H9 (cell line): ENCODE measurements around the gene PCSK6. TPM values are rescaled to one million over a fixed set of nuclear protein-coding genes. Genes with fewer than 3 reads are reported as not detected.

Source experiments
- DNase-seq: peaks from one replicate; pipeline ENCODE4 v3.0.0-alpha.2; 2017
- H2AFZ ChIP-seq: one replicate; pipeline ENCODE4 v1.6.1; 2013; ENCODE audit warnings: mild to moderate bottlenecking, low read length, control low read depth, moderate library complexity
- H2AK5ac ChIP-seq: 2 replicates; pipeline ENCODE4 v1.6.1; 2013; ENCODE audit warnings: low read length, control low read depth, mixed read lengths; ENCODE audit not compliant: insufficient read length
- H2BK120ac ChIP-seq: one replicate; pipeline ENCODE4 v1.6.1; 2013; ENCODE audit warnings: low read depth, mild to moderate bottlenecking, low read length, control low read depth, inconsistent platforms; ENCODE audit not compliant: poor library complexity, severe bottlenecking
- H2BK12ac ChIP-seq: 2 replicates; pipeline ENCODE4 v1.6.1; 2013; ENCODE audit warnings: low read length, control low read depth, mixed read lengths, low read depth; ENCODE audit not compliant: insufficient read length
- H2BK15ac ChIP-seq: 2 replicates; pipeline ENCODE4 v1.6.1; 2013; ENCODE audit warnings: low read depth, low read length, control low read depth
- H2BK20ac ChIP-seq: one replicate; pipeline ENCODE4 v1.6.1; 2013; ENCODE audit warnings: low read depth, mild to moderate bottlenecking, low read length, control low read depth, inconsistent platforms; ENCODE audit not compliant: poor library complexity, severe bottlenecking
- H2BK5ac ChIP-seq: 2 replicates; pipeline ENCODE4 v1.6.1; 2013; ENCODE audit warnings: low read length, control low read depth, mixed read lengths; ENCODE audit not compliant: insufficient read length
- H3K14ac ChIP-seq: 2 replicates; pipeline ENCODE4 v1.6.1; 2013; ENCODE audit warnings: low read length, control low read depth; ENCODE audit not compliant: insufficient read depth
- H3K18ac ChIP-seq: 2 replicates; pipeline ENCODE4 v1.6.1; 2013; ENCODE audit warnings: low read depth, mild to moderate bottlenecking, mixed read lengths, low read length, control low read depth; ENCODE audit not compliant: insufficient read length
- H3K23ac ChIP-seq: 2 replicates; pipeline ENCODE4 v1.6.1; 2013; ENCODE audit warnings: low read length, control low read depth, mixed read lengths, low read depth; ENCODE audit not compliant: insufficient read length
- H3K23me2 ChIP-seq: 2 replicates; pipeline ENCODE4 v1.6.1; 2013; ENCODE audit warnings: low read depth, mild to moderate bottlenecking, mixed read lengths, low read length, control low read depth; ENCODE audit not compliant: insufficient read length, poor library complexity, severe bottlenecking
- H3K27ac ChIP-seq: 2 replicates; pipeline ENCODE4 v1.5.1; 2013; ENCODE audit warnings: low read length, control low read depth, mixed read lengths, low read depth; ENCODE audit not compliant: insufficient read length
- H3K27me3 ChIP-seq: 2 replicates; pipeline ENCODE4 v1.6.1; 2013; ENCODE audit warnings: low read length, control low read depth, inconsistent platforms; ENCODE audit not compliant: insufficient read depth
- H3K4ac ChIP-seq: 2 replicates; pipeline ENCODE4 v1.6.1; 2013; ENCODE audit warnings: low read depth, mild to moderate bottlenecking, control low read depth, inconsistent platforms, low read length, moderate library complexity
- H3K4me1 ChIP-seq: 2 replicates; pipeline ENCODE4 v1.6.1; 2013; ENCODE audit warnings: low read length, control low read depth, inconsistent platforms; ENCODE audit not compliant: insufficient read depth
- H3K4me2 ChIP-seq: 2 replicates; pipeline ENCODE4 v1.6.1; 2013; ENCODE audit warnings: low read length, control low read depth, mixed read lengths; ENCODE audit not compliant: insufficient read length, insufficient read depth
- H3K56ac ChIP-seq: 2 replicates; pipeline ENCODE4 v1.6.1; 2013; ENCODE audit warnings: low read depth, mild to moderate bottlenecking, mixed read lengths, low read length, control low read depth; ENCODE audit not compliant: insufficient read length
- H3K79me1 ChIP-seq: 2 replicates; pipeline ENCODE4 v1.6.1; 2013; ENCODE audit warnings: low read depth, mild to moderate bottlenecking, moderate library complexity, low read length, control low read depth, inconsistent platforms; ENCODE audit not compliant: insufficient read depth, poor library complexity, severe bottlenecking
- H3K79me2 ChIP-seq: 2 replicates; pipeline ENCODE4 v1.6.1; 2013; ENCODE audit warnings: low read length, control low read depth, inconsistent platforms; ENCODE audit not compliant: insufficient read depth
- H3K9ac ChIP-seq: 2 replicates; pipeline ENCODE4 v1.6.1; 2013; ENCODE audit warnings: low read length, control low read depth, mixed read lengths; ENCODE audit not compliant: insufficient read length; ENCODE audit errors: extremely low read depth
- H3K9me3 ChIP-seq: one replicate; pipeline ENCODE4 v1.6.1; 2013; ENCODE audit warnings: low read depth, low read length, inconsistent platforms; ENCODE audit not compliant: control insufficient read depth
- H3T11ph ChIP-seq: one replicate; pipeline ENCODE4 v1.6.1; 2013; ENCODE audit warnings: mild to moderate bottlenecking, low read length, control low read depth, inconsistent platforms
- H4K20me1 ChIP-seq: one replicate; pipeline ENCODE4 v1.6.1; 2013; ENCODE audit not compliant: control insufficient read depth, insufficient read length, insufficient read depth
- H4K5ac ChIP-seq: 2 replicates; pipeline ENCODE4 v1.6.1; 2013; ENCODE audit warnings: low read depth, mild to moderate bottlenecking, mixed read lengths, low read length, control low read depth; ENCODE audit not compliant: insufficient read length
- H4K8ac ChIP-seq: replicated peaks from 2 replicates; pipeline ENCODE4 v1.6.1; 2013; ENCODE audit warnings: low read length, control low read depth, mixed read lengths, low read depth; ENCODE audit not compliant: insufficient read length
- H4K91ac ChIP-seq: 2 replicates; pipeline ENCODE4 v1.6.1; 2013; ENCODE audit warnings: low read depth, mild to moderate bottlenecking, moderate library complexity, mixed read lengths, low read length, control low read depth; ENCODE audit not compliant: insufficient read length
- H3K27ac Mint-ChIP-seq, 3 experiments: 2 replicates in 2 of 3; 3 replicates in 1 of 3; pipeline ENCODE4 v1.8.0; 2020 to 2021; ENCODE audit warnings: mixed read lengths in 3 of 3, mild to moderate bottlenecking in 1 of 3, moderate library complexity in 1 of 3
- H3K27me3 Mint-ChIP-seq: 2 replicates; pipeline ENCODE4 v1.8.0; 2021; ENCODE audit warnings: low read depth, mild to moderate bottlenecking, moderate library complexity, mixed read lengths
- H3K36me3 Mint-ChIP-seq, 3 experiments: 2 replicates in 2 of 3; 3 replicates in 1 of 3; pipeline ENCODE4 v1.8.0; 2020 to 2021; ENCODE audit warnings: low read depth in 3 of 3, mixed read lengths in 3 of 3; ENCODE audit not compliant: insufficient read depth in 1 of 3
- H3K4me1 Mint-ChIP-seq, 2 experiments: 2 replicates each; pipeline ENCODE4 v1.8.0; 2020; ENCODE audit warnings: mixed read lengths in 2 of 2
- H3K4me3 Mint-ChIP-seq, 2 experiments: 2 replicates in 1 of 2; 3 replicates in 1 of 2; pipeline ENCODE4 v1.8.0; 2020 to 2021; ENCODE audit warnings: mild to moderate bottlenecking in 2 of 2, mixed read lengths in 2 of 2, moderate library complexity in 1 of 2
- H3K9me3 Mint-ChIP-seq, 2 experiments: 2 replicates in 1 of 2; 3 replicates in 1 of 2; pipeline ENCODE4 v1.8.0; 2020; ENCODE audit warnings: mild to moderate bottlenecking in 2 of 2, mixed read lengths in 2 of 2, moderate library complexity in 1 of 2
- CTCF ChIP-seq: fragments of 200-600 bp; sonication (generic); conservative IDR thresholded peaks from 3 replicates; pipeline ENCODE4 v1.8.0; 2021; ENCODE audit warnings: antibody characterized with exemption, mild to moderate bottlenecking
- WGBS: extraction: QIAGEN DNeasy Blood & Tissue Kit; methylation state at CpG from one replicate; pipeline ENCODE4 v1.1.7; 2013; ENCODE audit warnings: missing lambda C conversion rate, low lambda C conversion rate, mixed read lengths; ENCODE audit not compliant: insufficient read length; ENCODE audit errors: extremely low coverage; 5-methylcytosine and 5-hydroxymethylcytosine counted together
- total RNA-seq: library from RNA; stranded (reverse); gene quantifications from 2 replicates; pipeline ENCODE4 v1.2.1, GENCODE V29; 2021

PCSK6 gene
- total RNA-seq, 1 experiment from 2014 or later: 4.0 TPM

- H3K23ac ChIP-seq: no peak overlapping the region
- Mint-ChIP-seq H3K27ac (no peak overlapping the region; a peak in 1 of 7 replicates), H3K27me3 (peaks cover 13% of the 10 kb centered on the region), H3K9me3 (no peaks in the 10 kb centered on the region), H3K4me3 (no peak overlapping the region), H3K36me3 (no peaks in the 10 kb centered on the region; a peak in 1 of 7 replicates), H3K4me1 (peaks cover 8 to 11% of the 10 kb centered on the region in 2 experiments; a peak in 3 of 4 replicates)
- H3K9me3 ChIP-seq: no peaks in the 10 kb centered on the region
- no peaks in the 10 kb centered on the region for H3K27me3 ChIP-seq
- H3K14ac ChIP-seq: no peak overlapping the region
- WGBS: no CpG with 5 or more reads among the region's 23 CpGs
- no peaks in the 10 kb centered on the region for H3K23me2 ChIP-seq
- H2BK120ac ChIP-seq: no peak overlapping the region
- H2AK5ac ChIP-seq: no peak overlapping the region
- no peaks in the 10 kb centered on the region for H3K4me1 ChIP-seq
- H2AFZ ChIP-seq: no peak overlapping the region
- TF ChIP-seq CTCF: no peak
- no peak overlapping the region for H2BK12ac ChIP-seq
- no peak overlapping the region for H2BK15ac ChIP-seq
- no peak overlapping the region for H2BK20ac ChIP-seq
- H3K79me2 ChIP-seq: no peaks in the 10 kb centered on the region
- no peak overlapping the region for H3T11ph ChIP-seq
- no peak overlapping the region for H3K56ac ChIP-seq
- H2BK5ac ChIP-seq: no peak overlapping the region
- H3K18ac ChIP-seq: no peak overlapping the region
- H3K4ac ChIP-seq: no peak overlapping the region
- no peak for DNase-seq
- no peak overlapping the region for H4K91ac ChIP-seq
- H4K8ac ChIP-seq: no peak overlapping the region
- no peaks in the 10 kb centered on the region for H3K79me1 ChIP-seq
- H3K4me2 ChIP-seq: no peak overlapping the region
- H3K9ac ChIP-seq: no peak overlapping the region
- no peak overlapping the region for H4K5ac ChIP-seq
- no peak overlapping the region for H3K27ac ChIP-seq
- no peaks in the 10 kb centered on the region for H4K20me1 ChIP-seq
These were observed 8.7 kb downstream of the PCSK6 start for GRCh38 chr15:101480613-101481380.
